GM12873 (cell line): Measurements from ENCODE around the gene ZSCAN29.

Source experiments
- CTCF ChIP-seq: IDR thresholded peaks from 2 replicates; pipeline ENCODE4 v1.5.1; 2012; ENCODE audit warnings: low read depth, mild to moderate bottlenecking, moderate library complexity, low read length, control low read depth; ENCODE audit not compliant: insufficient read depth; ENCODE audit errors: missing control alignments

Gene ZSCAN29

GRCh38 chr15:43330780-43331087, 40.1 kb downstream of the ZSCAN29 start:
- TF ChIP-seq CTCF = no peak

GRCh38 chr15:43329960-43330779, 40.7 kb downstream of the ZSCAN29 start, which contains the start of gene LCMT2:
Gene LCMT2 (minus strand): TSS chr15:43330573. CDS start chr15:43330489, 84 bp downstream.
- no peak for TF ChIP-seq CTCF

- no peak for TF ChIP-seq CTCF
These were observed 41.5 kb downstream of the ZSCAN29 start for GRCh38 chr15:43329217-43329959.

GRCh38 chr15:43325039-43325684, 45.7 kb downstream of the ZSCAN29 start:
- TF ChIP-seq CTCF = no peak

GRCh38 chr15:43318990-43319771, 51.7 kb downstream of the ZSCAN29 start:
- TF ChIP-seq CTCF = no peak

GRCh38 chr15:43317566-43318184, 53.2 kb downstream of the ZSCAN29 start:
- TF ChIP-seq CTCF = no peak
